K562 (cell line): ENCODE data around the gene PITPNC1. TPM values are rescaled to one million over a fixed set of nuclear protein-coding genes. Genes with fewer than 3 reads are reported as not detected.

Experiments used
- ATAC-seq: fragments of 200-7000 bp; cut with Tn5 transposase; 3 replicates; pipeline ENCODE4 v1.9.1; 2020; ENCODE audit warnings: moderate library complexity
- BruUV-seq: library from RNA; stranded (reverse); fragments of 400-500 nt; replicated peaks from 2 replicates; lab custom pipeline; 2021; lab: Mats Ljungman, UMichigan
- CTCF ChIA-PET: fragments of 300-600 bp; formaldehyde crosslinking; extraction: SDS; loops from one replicate; lab custom pipeline; 2021; ENCODE audit warnings: low intra/inter-chr PET ratio; lab: Yijun Ruan, JAX
- POLR2A ChIA-PET: fragments of 300-600, 350-650 bp; sonication (Branson Sonifier 250); formaldehyde crosslinking; extraction: SDS; loops from one replicate; lab custom pipeline; 2021; ENCODE audit warnings: antibody characterized with exemption, inconsistent platforms; lab: Yijun Ruan, JAX
- DNase-seq, 4 experiments: peaks; one replicate each; pipeline versions ENCODE4 v3.0.0 to v3.0.0-alpha.2; 2011 to 2018; ENCODE audit warnings: low spot score in 3 of 4, mixed read lengths in 3 of 4; ENCODE audit errors: extremely low read depth in 1 of 4
- FAIRE-seq: peaks from 2 replicates; lab custom pipeline; 2011; peaks lifted over from hg19 to GRCh38; lab: Jason Lieb, UNC
- H2AFZ ChIP-seq: 2 replicates; pipeline ENCODE4 v1.6.0; 2011; ENCODE audit warnings: low read depth, low read length, control low read depth, inconsistent platforms
- H3K27ac ChIP-seq: fragments of 200-600 bp; 3 replicates; pipeline ENCODE4 v1.8.0; 2011; ENCODE audit warnings: low read depth, mild to moderate bottlenecking, control low read depth, inconsistent platforms, low read length, moderate library complexity, mixed read lengths; ENCODE audit errors: extremely low read depth
- H3K27me3 ChIP-seq, 2 experiments: fragments of 300-600 bp in 1 of 2; 2 replicates in 1 of 2; 3 replicates in 1 of 2; pipeline versions ENCODE4 v1.6.0 to v1.8.0; 2011; ENCODE audit warnings: inconsistent platforms in 2 of 2, low read length in 2 of 2, mild to moderate bottlenecking in 1 of 2, mixed read lengths in 1 of 2, moderate library complexity in 1 of 2; ENCODE audit not compliant: control insufficient read depth in 2 of 2, insufficient read depth in 2 of 2
- H3K36me3 ChIP-seq: fragments of 300-600 bp; 3 replicates; pipeline ENCODE4 v1.8.0; 2011; ENCODE audit warnings: mild to moderate bottlenecking, low read length, inconsistent platforms; ENCODE audit not compliant: control insufficient read depth, insufficient read depth
- H3K4me1 ChIP-seq, 2 experiments: fragments of 200-600 bp in 1 of 2; replicated peaks in 1 of 2; 2 replicates in 1 of 2; 3 replicates in 1 of 2; pipeline versions ENCODE4 v1.5.1 to v1.8.0; 2011; ENCODE audit warnings: inconsistent platforms in 2 of 2, low read length in 2 of 2, mild to moderate bottlenecking in 1 of 2, mixed read lengths in 1 of 2, moderate library complexity in 1 of 2; ENCODE audit not compliant: control insufficient read depth in 2 of 2, insufficient read depth in 2 of 2
- H3K4me2 ChIP-seq: 2 replicates; pipeline ENCODE4 v1.6.1; 2011; ENCODE audit warnings: low read length, control low read depth, inconsistent platforms, mixed read lengths; ENCODE audit not compliant: insufficient read depth
- H3K4me3 ChIP-seq: fragments of 200-600 bp; sonication (generic), shearing (Covaris generic); 2 replicates; pipeline ENCODE4 v1.5.1; 2016; ENCODE audit warnings: control low read depth, inconsistent platforms
- H3K79me2 ChIP-seq: fragments of 200-600 bp; 3 replicates; pipeline ENCODE4 v1.8.0; 2011; ENCODE audit warnings: low read length, inconsistent platforms; ENCODE audit not compliant: control insufficient read depth, insufficient read depth
- H3K9ac ChIP-seq, 2 experiments: 2 replicates each; pipeline versions ENCODE4 v1.6.0 to v1.6.1; 2011; ENCODE audit warnings: low read depth in 2 of 2, low read length in 2 of 2, control low read depth in 1 of 2, inconsistent platforms in 1 of 2, mild to moderate bottlenecking in 1 of 2, mixed read lengths in 1 of 2; ENCODE audit not compliant: insufficient read depth in 1 of 2
- H3K9me1 ChIP-seq: one replicate; pipeline ENCODE4 v1.6.0; 2011; ENCODE audit warnings: inconsistent platforms, mild to moderate bottlenecking, low read length, moderate library complexity; ENCODE audit not compliant: control insufficient read depth, insufficient read depth
- H3K9me3 ChIP-seq: replicated peaks from 2 replicates; pipeline ENCODE4 v1.5.1; 2011; ENCODE audit warnings: low read depth, low read length, inconsistent platforms; ENCODE audit not compliant: control insufficient read depth, insufficient read depth
- H4K20me1 ChIP-seq: replicated peaks from 2 replicates; pipeline ENCODE4 v1.6.1; 2011; ENCODE audit warnings: low read length, inconsistent platforms, mixed read lengths; ENCODE audit not compliant: control insufficient read depth, insufficient read depth
- CAMTA2 ChIP-seq: fragments of 250-450 bp; sonication (Bioruptor Pico); conservative IDR thresholded peaks from 2 replicates; pipeline ENCODE4 v1.5.1; 2022
- CBFB ChIP-seq: sonication (generic); formaldehyde crosslinking; IDR thresholded peaks from 2 replicates; pipeline ENCODE4 v1.4.0; 2020; ENCODE audit warnings: mild to moderate bottlenecking, missing genetic modification reagents
- FOS ChIP-seq: IDR thresholded peaks from 3 replicates; pipeline ENCODE4 v1.6.1; 2011; ENCODE audit not compliant: insufficient read length; ENCODE audit errors: extremely low read depth
- FOXA3 ChIP-seq, 2 experiments: fragments of 450-650 bp in 1 of 2; sonication (generic) in 1 of 2; formaldehyde crosslinking; IDR thresholded peaks in 1 of 2; conservative IDR thresholded peaks in 1 of 2; 2 replicates each; pipeline versions ENCODE4 v1.4.0 to v1.8.0; 2020 to 2022; ENCODE audit warnings: mild to moderate bottlenecking in 2 of 2, missing genetic modification reagents in 1 of 2
- GATAD2A ChIP-seq: fragments of 450-650 bp; IDR thresholded peaks from 2 replicates; pipeline ENCODE4 v1.6.1; 2017
- KDM5B ChIP-seq: fragments of 200-600 bp; sonication (generic); IDR thresholded peaks from 2 replicates; pipeline ENCODE4 v1.6.1; 2012; ENCODE audit warnings: low read depth, mild to moderate bottlenecking, moderate library complexity, low read length, control low read depth, inconsistent platforms; ENCODE audit not compliant: insufficient replicate concordance
- KLF16 ChIP-seq: IDR thresholded peaks from 2 replicates; pipeline ENCODE4 v1.6.1; 2016; ENCODE audit warnings: antibody characterized with exemption
- NFIX ChIP-seq: fragments of 250-450 bp; sonication (Bioruptor Pico); IDR thresholded peaks from 2 replicates; pipeline ENCODE4 v1.4.0; 2020; ENCODE audit warnings: low read depth, mild to moderate bottlenecking, moderate library complexity
- NR3C1 ChIP-seq: sonication (generic); formaldehyde crosslinking; IDR thresholded peaks from 2 replicates; pipeline ENCODE4 v1.8.1; 2022; ENCODE audit warnings: missing genetic modification reagents
- RFX1 ChIP-seq: fragments of 450-650 bp; IDR thresholded peaks from 2 replicates; pipeline ENCODE4 v1.6.1; 2016; ENCODE audit warnings: mild to moderate bottlenecking, moderate library complexity
- TAL1 ChIP-seq: fragments of 450-650 bp; IDR thresholded peaks from 2 replicates; pipeline ENCODE4 v1.6.1; 2016; ENCODE audit warnings: mild to moderate bottlenecking
- TSC22D4 ChIP-seq: fragments of 450-650 bp; IDR thresholded peaks from 2 replicates; pipeline ENCODE4 v1.6.1; 2016; ENCODE audit warnings: missing genetic modification characterization, missing biosample characterization, control low read depth
- ZNF165 ChIP-seq: fragments of 250-450 bp; sonication (Bioruptor Pico); IDR thresholded peaks from 2 replicates; pipeline ENCODE4 v1.4.0; 2020; ENCODE audit warnings: borderline replicate concordance
- ZNF311 ChIP-seq: fragments of 250-450 bp; sonication (Bioruptor Pico); IDR thresholded peaks from 2 replicates; pipeline ENCODE4 v1.4.0; 2020; ENCODE audit warnings: mild to moderate bottlenecking, moderate library complexity
- WGBS: fragments of 100-300 bp; shearing (Covaris generic); methylation state at CpG from one replicate; pipeline ENCODE4 v1.1.6; 2016; ENCODE audit warnings: low coverage, mixed read lengths; ENCODE audit not compliant: insufficient coverage; ENCODE audit errors: missing lambda C conversion rate; 5-methylcytosine and 5-hydroxymethylcytosine counted together
- in situ Hi-C: fragments of 300-500 bp; cut with MboI; formaldehyde crosslinking; loops from 4 replicates; pipeline ENCODE4 v1.15.0; 2018; ENCODE audit warnings: inconsistent platforms, mixed read lengths
- intact Hi-C: fragments of 100-400 bp; cut with micrococcal nuclease; formaldehyde crosslinking; loops from 2 replicates; pipeline ENCODE4 v1.14.2; 2022
- polyA plus RNA-seq, 8 experiments: library from polyadenylated mRNA; depleted of rRNA in 4 of 8; stranded (reverse) in 5 of 8; unstranded in 3 of 8; fragments of >200 nt; fragmentation: Nextera tagmentation in 2 of 8; fragmentation: Illumina TruSeq in 1 of 8; extraction: Ambion mirVana in 2 of 8; extraction: Trizol in 1 of 8; gene quantifications; 2 replicates each; pipeline versions ENCODE4 v1.2.1 to v1.2.3, GENCODE V29; 2011 to 2014; ENCODE audit warnings: inconsistent platforms in 1 of 8, missing spikeins in 1 of 8
- total RNA-seq, 7 experiments: library from RNA; depleted of rRNA in 6 of 7; stranded (reverse); fragments of >200 nt in 6 of 7; fragmentation: Illumina TruSeq in 2 of 7; extraction: Trizol in 2 of 7; gene quantifications; 2 replicates each; pipeline versions ENCODE4 v1.2.1 to v1.2.3, GENCODE V29; 2011 to 2021; ENCODE audit warnings: low replicate concordance in 1 of 7

Gene PITPNC1
- total and polyA plus RNA-seq, 9 of the 15 experiments (the other 6 are each of a cell fraction or from before 2014, with no cell fraction given): 0.11 to 1.1 (median 0.65) TPM

GRCh38 chr17:67449845-67450755 is 73.0 kb downstream of the PITPNC1 start:
- H3K36me3 ChIP-seq: no peaks in the 10 kb centered on the region
- POLR2A ChIA-PET: no interaction called here
- H3K9ac ChIP-seq: no peak overlapping the region
- H3K9me3 ChIP-seq: no peaks in the 10 kb centered on the region
- no TSS peak for BruUV-seq
- TF ChIP-seq CAMTA2 (CRISPR knock-in tag) (no peak), CBFB (CRISPR knock-in tag) (no peak), KDM5B (no peak), ZNF311 (CRISPR knock-in tag) (no peak), FOXA3 (CRISPR knock-in tag; conservative IDR thresholded peaks at IDR 0.05 in 1 of 2, IDR thresholded peaks at IDR 0.05 in 1 of 2) (no peak), ZNF165 (CRISPR knock-in tag) (no peak), GATAD2A (no peak), RFX1 (no peak), NR3C1 (CRISPR knock-in tag) (no peak), KLF16 (no peak), NFIX (CRISPR knock-in tag) (no peak), TSC22D4 (tag) (no peak), FOS (no peak), TAL1 (no peak)
- ATAC-seq (no peak), FAIRE-seq (no peak), DNase-seq (no peak)
- no peak overlapping the region for H3K27ac ChIP-seq
- CTCF ChIA-PET: no interaction called here
- no peak overlapping the region for H3K4me3 ChIP-seq
- intact Hi-C loops (no loop called here), in situ Hi-C loops (no loop called here)
- H3K79me2 ChIP-seq: no peaks in the 10 kb centered on the region
- no peak overlapping the region for H2AFZ ChIP-seq
- no peaks in the 10 kb centered on the region for H4K20me1 ChIP-seq
- peaks cover 37 to 56% of the 10 kb centered on the region in 2 experiments for H3K27me3 ChIP-seq
- H3K4me1 ChIP-seq: no peaks in the 10 kb centered on the region
- WGBS: 8% methylated on average over 15 of the region's 16 CpGs
- no peak overlapping the region for H3K4me2 ChIP-seq
- H3K9me1 ChIP-seq: no peaks in the 10 kb centered on the region
